Lower lobe of right lung (tissue), 2 donors: ENCODE measurements around the gene CFAP410. TPM values are rescaled to one million over a fixed set of nuclear protein-coding genes. Genes with fewer than 3 reads are reported as not detected.
"Not testable (repeated sequence)": the region's sequence is repeated elsewhere in the genome, so short reads cannot be mapped to it uniquely, and the experiment has no call there.

ENCODE experiments used
- ATAC-seq, 2 donors: fragments of 200-7000 bp; cut with Tn5 transposase; one replicate each; pipeline ENCODE4 v1.9.1; 2020 to 2022; ENCODE audit warnings: mild to moderate bottlenecking in 2 of 2, moderate library complexity in 2 of 2
- DNase-seq: peaks from one replicate; pipeline ENCODE4 v3.0.0-alpha.2; 2020
- H3K27ac ChIP-seq: fragments of 200-600 bp; one replicate; pipeline ENCODE4 v1.8.0; 2022
- H3K27me3 ChIP-seq: fragments of 200-600 bp; one replicate; pipeline ENCODE4 v1.8.0; 2022; ENCODE audit warnings: low read depth
- H3K36me3 ChIP-seq: fragments of 200-600 bp; one replicate; pipeline ENCODE4 v1.8.0; 2022; ENCODE audit warnings: mild to moderate bottlenecking
- H3K4me1 ChIP-seq: fragments of 200-600 bp; one replicate; pipeline ENCODE4 v1.8.0; 2022
- H3K4me3 ChIP-seq: fragments of 200-600 bp; one replicate; pipeline ENCODE4 v1.8.0; 2022; ENCODE audit warnings: mild to moderate bottlenecking
- H3K9me3 ChIP-seq: fragments of 200-600 bp; one replicate; pipeline ENCODE4 v1.8.0; 2022
- intact Hi-C: fragments of 100-400 bp; cut with DNase I; formaldehyde crosslinking; loops from one replicate; pipeline ENCODE4 v1.11.0; 2022
- total RNA-seq: library from RNA; stranded (reverse); fragmentation: NEBNext Ultra II Directional; extraction: Animal tissue kit (Norgen Biotek cat#: 25700); gene quantifications from one replicate; pipeline ENCODE4 v1.2.1, GENCODE V29; 2021
- TF ChIP-seq, protein P1 (sequence below): fragments of 200-600 bp; IDR thresholded peaks from one replicate; pipeline ENCODE4 v1.8.0; 2022; ENCODE audit warnings: antibody characterized with exemption, mild to moderate bottlenecking
- donor health status: DM: no; HTN: yes; CAD: no; lungs with severe emphysema.

Gene CFAP410
- total RNA-seq, 1 donor from 2014 or later, result 20.3 TPM

DNA sequence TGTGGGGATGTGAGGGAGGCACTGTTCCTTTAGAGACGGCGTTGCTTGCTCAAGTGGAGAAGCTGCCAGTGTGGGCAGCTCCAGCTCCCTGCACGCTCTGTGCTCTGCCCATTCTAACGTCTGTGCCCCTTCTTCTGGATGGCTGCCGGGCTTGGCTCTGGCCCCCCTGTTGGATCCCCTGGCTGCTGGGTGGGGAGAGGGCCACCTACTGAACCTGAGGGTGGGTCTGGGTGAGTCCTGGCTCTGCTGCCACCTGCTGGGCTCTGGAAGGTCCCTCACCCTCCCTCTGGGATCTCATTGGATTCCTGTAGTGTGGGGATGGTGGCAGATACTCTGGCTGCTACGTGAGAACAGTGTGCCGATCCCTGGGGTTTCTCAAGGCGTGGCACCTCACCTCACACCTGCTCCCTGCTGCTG is 34.3 kb downstream of the CFAP410 start:
- intact Hi-C loops, result no loop called here
- TF ChIP-seq, protein P1, sequence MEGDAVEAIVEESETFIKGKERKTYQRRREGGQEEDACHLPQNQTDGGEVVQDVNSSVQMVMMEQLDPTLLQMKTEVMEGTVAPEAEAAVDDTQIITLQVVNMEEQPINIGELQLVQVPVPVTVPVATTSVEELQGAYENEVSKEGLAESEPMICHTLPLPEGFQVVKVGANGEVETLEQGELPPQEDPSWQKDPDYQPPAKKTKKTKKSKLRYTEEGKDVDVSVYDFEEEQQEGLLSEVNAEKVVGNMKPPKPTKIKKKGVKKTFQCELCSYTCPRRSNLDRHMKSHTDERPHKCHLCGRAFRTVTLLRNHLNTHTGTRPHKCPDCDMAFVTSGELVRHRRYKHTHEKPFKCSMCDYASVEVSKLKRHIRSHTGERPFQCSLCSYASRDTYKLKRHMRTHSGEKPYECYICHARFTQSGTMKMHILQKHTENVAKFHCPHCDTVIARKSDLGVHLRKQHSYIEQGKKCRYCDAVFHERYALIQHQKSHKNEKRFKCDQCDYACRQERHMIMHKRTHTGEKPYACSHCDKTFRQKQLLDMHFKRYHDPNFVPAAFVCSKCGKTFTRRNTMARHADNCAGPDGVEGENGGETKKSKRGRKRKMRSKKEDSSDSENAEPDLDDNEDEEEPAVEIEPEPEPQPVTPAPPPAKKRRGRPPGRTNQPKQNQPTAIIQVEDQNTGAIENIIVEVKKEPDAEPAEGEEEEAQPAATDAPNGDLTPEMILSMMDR, result peak; percentile 57
- no peaks in the 10 kb centered on the region for H3K27me3 ChIP-seq
- peaks cover 18% of the 10 kb centered on the region for H3K36me3 ChIP-seq
- peaks cover 49% of the 10 kb centered on the region for H3K4me1 ChIP-seq
- peak overlapping the region; percentile 41 for H3K27ac ChIP-seq
- H3K4me3 ChIP-seq, result no peak overlapping the region
- no peaks in the 10 kb centered on the region for H3K9me3 ChIP-seq
- no peak for DNase-seq
- ATAC-seq, result peak in 1 of 2 donors; percentile 19

GRCh38 chr21:44304011-44304616 is 35.1 kb downstream of the CFAP410 start:
- Histone ChIP-seq H3K36me3 (peaks cover 12% of the 10 kb centered on the region), H3K4me1 (peaks cover 52% of the 10 kb centered on the region), H3K27me3 (no peaks in the 10 kb centered on the region), H3K27ac (no peak overlapping the region), H3K4me3 (no peak overlapping the region), H3K9me3 (no peaks in the 10 kb centered on the region)
- intact Hi-C loops, result no loop called here
- TF ChIP-seq, protein P1, result no peak
- no peak for DNase-seq
- no peak for ATAC-seq

GRCh38 chr21:44303490-44303981 is 35.7 kb downstream of the CFAP410 start:
- ATAC-seq, result no peak
- intact Hi-C loops, result no loop called here
- no peak for DNase-seq
- H3K36me3 ChIP-seq, result peaks cover 12% of the 10 kb centered on the region
- no peaks in the 10 kb centered on the region for H3K9me3 ChIP-seq
- no peak overlapping the region for H3K4me3 ChIP-seq
- H3K27me3 ChIP-seq, result no peaks in the 10 kb centered on the region
- no peak overlapping the region for H3K27ac ChIP-seq
- H3K4me1 ChIP-seq, result peaks cover 58% of the 10 kb centered on the region
- TF ChIP-seq, protein P1, result no peak

- H3K4me3 ChIP-seq, ATAC-seq, H3K27me3 ChIP-seq, H3K27ac ChIP-seq, H3K36me3 ChIP-seq, intact Hi-C loops, H3K9me3 ChIP-seq, DNase-seq: not testable (repeated sequence)
- TF ChIP-seq, protein P1, result peak; percentile 15
- peaks cover 63% of the 10 kb centered on the region for H3K4me1 ChIP-seq
These were observed 36.4 kb downstream of the CFAP410 start for GRCh38 chr21:44302573-44303401.

DNA sequence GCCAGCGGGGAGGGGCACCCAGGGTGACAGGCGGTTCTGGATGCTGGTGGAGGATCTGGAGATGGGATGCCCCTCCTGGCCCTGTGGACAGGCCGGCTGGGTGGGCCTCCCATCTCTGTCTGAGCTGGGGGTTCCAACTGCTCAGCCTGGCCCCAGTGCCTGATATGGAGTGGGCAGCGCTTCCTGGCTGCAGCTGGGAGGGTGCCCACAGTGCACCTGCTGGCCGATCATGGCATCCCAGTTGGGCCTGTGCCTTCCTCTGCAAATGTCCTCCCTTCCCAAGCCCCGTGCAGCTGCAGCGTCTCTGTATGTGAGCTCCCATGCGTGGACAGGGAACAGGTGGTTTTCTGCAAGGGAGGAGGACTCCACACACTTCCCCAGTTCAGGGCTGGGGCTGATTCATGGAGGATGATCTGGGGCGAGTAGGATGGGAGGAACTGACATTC is 37.2 kb downstream of the CFAP410 start:
- intact Hi-C loops, result no loop called here
- peaks cover under 1% of the 10 kb centered on the region for H3K36me3 ChIP-seq
- no peaks in the 10 kb centered on the region for H3K27me3 ChIP-seq
- DNase-seq, result no peak
- no peak overlapping the region for H3K4me3 ChIP-seq
- peaks cover 68% of the 10 kb centered on the region for H3K4me1 ChIP-seq
- H3K27ac ChIP-seq, result no peak overlapping the region
- ATAC-seq, result no peak
- TF ChIP-seq, protein P1, result no peak
- no peaks in the 10 kb centered on the region for H3K9me3 ChIP-seq
